ENCODE measurements around the gene NRROS. TPM values are rescaled to one million over a fixed set of nuclear protein-coding genes. Genes with fewer than 3 reads are reported as not detected.

Gene NRROS
- total RNA-seq, 1 donor from 2014 or later, result 20.7 TPM

- no peak for DNase-seq
- Histone ChIP-seq H3K27me3 (ENCODE audit: low read depth) (no peaks in the 10 kb centered on the region), H3K36me3 (peaks cover 62% of the 10 kb centered on the region), H3K27ac (no peak overlapping the region), H3K9me3 (no peaks in the 10 kb centered on the region), H3K4me1 (peaks cover 35% of the 10 kb centered on the region), H3K4me3 (no peak overlapping the region)
- intact Hi-C loops (cut with DNase I), result no loop called here
- TF ChIP-seq CTCF (IDR thresholded peaks at IDR 0.05), result no peak
- no peak for ATAC-seq
Measured at GRCh38 chr3:196656213-196656612, 16.7 kb downstream of the NRROS start.

- intact Hi-C loops (cut with DNase I), result no loop called here
- Histone ChIP-seq H3K27me3 (ENCODE audit: low read depth) (no peaks in the 10 kb centered on the region), H3K9me3 (no peaks in the 10 kb centered on the region), H3K4me1 (no peaks in the 10 kb centered on the region), H3K4me3 (no peak overlapping the region), H3K27ac (no peak overlapping the region), H3K36me3 (peaks cover 68% of the 10 kb centered on the region)
- no peak for ATAC-seq
- no peak for DNase-seq
- no peak for TF ChIP-seq CTCF (IDR thresholded peaks at IDR 0.05)
Measured at GRCh38 chr3:196659901-196660351, 20.4 kb downstream of the NRROS start.

GRCh38 chr3:196660381-196661166 lies 21.1 kb downstream of the NRROS start:
- no peak overlapping the region for H3K4me3 ChIP-seq
- no peak for DNase-seq
- peaks cover 61% of the 10 kb centered on the region for H3K36me3 ChIP-seq
- no peak for TF ChIP-seq CTCF (IDR thresholded peaks at IDR 0.05)
- peak; percentile 15 to 28 for ATAC-seq
- intact Hi-C loops (cut with DNase I), result no loop called here
- H3K4me1 ChIP-seq, result no peaks in the 10 kb centered on the region
- no peak overlapping the region for H3K27ac ChIP-seq
- H3K9me3 ChIP-seq, result no peaks in the 10 kb centered on the region
- H3K27me3 ChIP-seq (ENCODE audit: low read depth), result no peaks in the 10 kb centered on the region

GRCh38 chr3:196661400-196661799 lies 21.9 kb downstream of the NRROS start:
- TF ChIP-seq CTCF (IDR thresholded peaks at IDR 0.05), result no peak
- Histone ChIP-seq H3K36me3 (peaks cover 53% of the 10 kb centered on the region), H3K4me3 (no peak overlapping the region), H3K27ac (no peak overlapping the region), H3K27me3 (ENCODE audit: low read depth) (no peaks in the 10 kb centered on the region), H3K9me3 (no peaks in the 10 kb centered on the region), H3K4me1 (no peaks in the 10 kb centered on the region)
- ATAC-seq (no peak), DNase-seq (no peak)
- intact Hi-C loops (cut with DNase I), result no loop called here

- no peaks in the 10 kb centered on the region for H3K27me3 ChIP-seq (ENCODE audit: low read depth)
- H3K9me3 ChIP-seq, result no peaks in the 10 kb centered on the region
- intact Hi-C loops (cut with DNase I), result no loop called here
Measured at GRCh38 chr3:196662033-196662432, 22.5 kb downstream of the NRROS start.

More at GRCh38 chr3:196662033-196662432, 22.5 kb downstream of the NRROS start:
- Histone ChIP-seq H3K27ac (no peak overlapping the region), H3K4me3 (no peak overlapping the region), H3K36me3 (peaks cover 47% of the 10 kb centered on the region), H3K4me1 (no peaks in the 10 kb centered on the region)
- no peak for TF ChIP-seq CTCF (IDR thresholded peaks at IDR 0.05)
- DNase-seq (no peak), ATAC-seq (no peak)

Measured in lower lobe of right lung (tissue), 2 donors.